NCI-H345 treated with DMSO at 0.1 percent for 48 hours (cell line): ENCODE measurements around the gene CNDP1.
A peak's percentile ranks its signal among the peaks of the same experiment; 100 is the strongest.
"Not testable (repeated sequence)": the region's sequence is repeated elsewhere in the genome, so short reads cannot be mapped to it uniquely, and the experiment has no call there.

Source experiments
- DNase-seq: peaks from one replicate; lab custom pipeline; 2025; ENCODE audit not compliant: unreplicated experiment; lab: John Stamatoyannopoulos, UW

The CNDP1 gene

DNA sequence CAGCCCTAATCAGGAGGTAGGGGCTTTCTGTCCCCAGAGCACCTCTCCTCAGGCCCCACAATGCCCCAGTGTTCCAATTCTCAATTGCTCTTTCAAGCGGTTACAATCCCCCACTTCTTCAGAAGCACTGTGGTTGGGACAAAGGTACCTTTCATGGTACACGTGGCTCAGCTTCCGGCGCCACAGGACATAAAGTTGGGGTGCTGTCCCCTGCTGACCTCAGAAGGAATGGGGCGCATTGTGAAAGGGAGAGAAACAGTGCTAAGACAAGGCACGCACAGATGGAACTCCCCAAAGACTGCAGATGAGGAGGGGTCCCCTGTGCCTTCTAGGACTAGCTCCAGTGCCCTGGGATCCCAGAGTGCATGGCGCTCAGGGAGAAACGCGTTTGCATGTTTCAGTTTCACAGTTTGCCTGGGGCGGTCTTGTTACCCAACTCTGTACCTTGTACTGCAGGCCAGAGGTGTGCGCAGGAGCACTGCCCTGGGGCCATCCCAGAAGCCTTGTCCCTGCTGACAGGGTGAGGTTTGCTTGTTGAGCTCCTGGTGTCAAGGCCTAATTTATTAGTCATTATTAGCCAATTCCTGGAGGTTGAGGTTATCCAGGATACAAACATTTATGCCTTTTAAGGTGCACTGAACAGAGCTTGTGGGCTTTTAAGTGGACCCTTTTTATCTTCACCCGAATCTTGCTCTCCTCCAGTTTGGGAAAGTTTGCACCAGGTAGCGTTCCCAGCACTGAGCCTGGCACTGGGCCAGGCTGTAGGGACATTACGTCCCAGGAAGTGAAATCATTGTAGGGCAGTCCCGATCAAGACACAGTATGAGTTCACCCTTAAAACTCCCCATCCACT is 7.6 kb downstream of the CNDP1 start:
- DNase-seq = no peak

DNA sequence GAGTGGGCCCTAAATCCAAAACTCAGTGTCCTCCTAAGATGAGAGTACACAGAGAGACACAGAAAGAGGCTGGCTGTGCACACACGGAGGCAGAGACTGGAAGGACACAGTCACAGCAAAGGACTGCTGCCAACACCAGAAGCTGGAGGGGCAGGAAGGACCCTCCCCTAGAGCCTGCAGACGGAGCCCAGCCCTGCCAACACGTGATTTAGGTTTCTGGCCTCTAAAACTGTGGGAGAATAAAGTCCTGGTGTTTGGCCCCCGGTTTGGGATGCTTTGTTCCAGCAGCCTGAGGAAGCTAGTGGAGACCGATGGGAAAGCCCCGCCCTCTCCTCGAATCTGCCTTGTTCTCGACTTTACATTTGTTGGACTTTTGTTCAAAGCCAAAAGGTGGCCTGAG is 10.6 kb downstream of the CNDP1 start:
- no peak for DNase-seq

DNA sequence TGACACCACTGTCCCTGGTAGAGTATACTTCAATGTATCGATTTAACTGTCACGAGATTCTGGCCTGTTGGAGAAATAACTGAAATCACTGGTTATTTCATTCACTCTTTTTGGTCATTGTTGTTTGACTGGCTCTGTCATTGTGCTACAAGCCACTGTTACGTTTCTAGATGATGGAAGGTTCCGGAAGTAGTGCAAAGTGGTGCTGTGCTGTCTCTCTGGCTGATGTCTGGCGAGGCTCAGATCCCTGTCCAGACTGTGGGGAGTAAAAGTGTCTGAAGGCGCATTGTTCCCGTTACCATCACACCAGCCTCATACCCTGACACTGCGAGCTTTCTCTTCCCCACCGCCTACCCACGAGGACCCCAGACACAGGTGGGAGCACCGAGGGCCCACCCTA is 11.7 kb downstream of the CNDP1 start:
- DNase-seq = no peak

DNA sequence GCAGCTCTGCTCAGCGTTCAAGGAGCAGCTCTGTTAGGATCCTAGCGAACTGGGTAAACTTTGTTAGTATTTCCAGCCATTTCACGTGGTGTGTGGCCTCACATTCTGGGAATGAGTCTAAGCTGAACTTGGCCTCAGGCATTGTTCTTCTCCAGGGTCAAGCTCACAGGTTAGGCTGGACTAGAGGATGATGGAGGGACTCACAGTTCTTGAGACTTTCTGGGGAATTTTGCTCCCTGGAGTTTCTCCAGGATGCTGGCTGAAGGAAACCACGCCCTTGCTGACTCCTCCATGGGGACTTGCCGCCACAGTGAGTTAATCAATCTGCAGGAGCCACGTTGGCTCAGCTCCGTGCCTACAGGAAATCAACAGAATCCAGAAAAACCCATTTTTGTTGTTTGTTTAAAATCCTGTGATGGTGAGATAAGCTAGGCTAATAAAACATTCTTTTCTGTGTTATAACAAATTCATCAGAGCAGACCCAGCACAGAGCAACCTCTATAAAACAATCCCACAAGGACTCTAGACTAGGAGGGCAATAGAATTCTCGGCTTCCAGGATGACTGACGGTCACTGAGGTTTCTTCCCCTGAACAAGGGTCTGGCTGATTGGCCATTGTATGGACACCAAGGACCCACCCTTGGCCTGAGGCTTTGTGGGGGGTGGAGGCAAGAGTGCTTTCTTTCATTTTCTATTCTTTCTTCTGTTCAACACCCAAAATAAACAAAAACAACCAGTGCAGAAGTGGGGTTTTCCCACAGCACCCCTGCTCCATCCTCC is 12.6 kb downstream of the CNDP1 start:
- DNase-seq = no peak

DNA sequence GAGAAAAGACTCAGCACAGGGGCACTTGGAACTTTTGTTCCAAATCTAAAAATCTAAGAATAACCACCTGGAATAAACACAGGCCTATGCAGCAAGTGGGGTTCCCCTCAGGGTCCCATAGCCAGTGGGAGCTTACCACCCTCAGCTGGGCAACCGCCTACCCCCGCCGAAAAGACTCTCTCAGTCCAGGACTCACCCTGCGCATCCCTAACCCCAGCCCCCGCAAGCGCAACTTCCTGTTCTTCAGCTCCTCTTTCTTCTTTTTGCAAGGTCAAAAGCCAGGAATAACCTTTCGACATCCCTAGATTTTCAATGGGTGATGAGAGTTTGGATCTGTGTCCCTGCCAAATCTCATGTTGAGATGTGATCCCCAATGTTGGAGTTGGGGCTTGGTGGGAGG is 13.6 kb downstream of the CNDP1 start:
- DNase-seq = no peak

DNA sequence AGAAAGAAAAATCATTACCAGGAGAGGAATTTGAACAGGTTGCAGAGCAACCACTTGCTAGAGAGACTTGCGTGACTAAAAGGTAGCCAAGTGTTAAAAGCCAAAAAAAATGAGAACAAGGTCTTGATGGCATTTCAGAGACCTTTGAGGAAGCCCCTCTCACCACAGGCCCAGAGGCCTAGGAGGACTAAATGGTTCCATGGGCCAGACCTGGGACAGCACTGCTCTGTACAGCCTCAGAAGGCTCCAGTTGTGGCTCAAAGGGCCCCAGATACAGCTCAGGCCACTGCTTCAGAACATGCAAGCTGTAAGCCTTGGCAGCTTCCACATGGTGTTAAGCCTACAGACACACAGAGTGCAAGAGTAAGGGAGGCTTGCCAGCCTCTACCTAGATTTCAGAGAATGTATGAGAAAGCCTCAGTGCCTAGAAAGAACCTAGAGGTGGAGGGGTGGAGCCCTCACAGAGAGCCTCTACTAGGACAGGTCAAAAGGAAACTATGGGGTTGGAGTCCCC is 15.3 kb downstream of the CNDP1 start:
- DNase-seq = no peak

DNA sequence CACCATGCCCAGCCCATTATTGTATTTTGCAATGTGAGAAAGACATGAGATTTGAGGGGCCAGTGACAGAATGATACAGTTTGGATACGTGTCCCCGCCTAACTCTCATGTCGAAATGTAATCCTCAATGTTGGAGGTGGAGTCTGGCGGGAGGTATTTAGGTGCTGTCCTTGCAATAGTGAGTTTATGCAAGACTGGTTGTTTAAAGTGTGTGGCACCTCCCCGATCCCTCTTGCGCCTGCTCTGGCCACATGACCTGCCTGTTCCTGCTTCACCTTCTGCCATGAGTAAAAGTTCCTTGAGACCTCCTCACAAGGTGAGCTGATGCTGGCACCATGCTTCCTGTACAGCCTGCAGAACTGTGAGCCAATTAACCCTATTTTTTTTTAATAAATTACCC is 16.6 kb downstream of the CNDP1 start:
- no peak for DNase-seq

DNA sequence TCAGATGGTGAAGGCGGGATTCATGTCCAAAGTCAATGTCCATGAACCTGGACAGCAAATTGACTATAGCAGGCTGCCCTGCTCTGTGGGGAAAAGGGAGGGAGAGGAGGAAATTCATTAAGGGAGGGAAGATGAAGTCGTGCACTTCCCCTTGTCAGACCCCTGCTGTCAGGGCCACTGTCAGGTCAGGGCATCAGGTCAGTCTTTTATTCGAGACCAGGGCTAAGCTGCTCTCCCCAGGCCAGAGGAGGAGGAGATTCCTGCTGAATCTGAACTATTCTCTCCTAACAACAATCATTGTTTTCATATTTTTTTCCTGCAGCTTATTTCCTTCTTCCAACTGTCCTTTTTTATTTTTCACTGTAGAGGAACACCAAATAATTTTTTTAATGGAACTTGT is 17.2 kb downstream of the CNDP1 start:
- no peak for DNase-seq

DNA sequence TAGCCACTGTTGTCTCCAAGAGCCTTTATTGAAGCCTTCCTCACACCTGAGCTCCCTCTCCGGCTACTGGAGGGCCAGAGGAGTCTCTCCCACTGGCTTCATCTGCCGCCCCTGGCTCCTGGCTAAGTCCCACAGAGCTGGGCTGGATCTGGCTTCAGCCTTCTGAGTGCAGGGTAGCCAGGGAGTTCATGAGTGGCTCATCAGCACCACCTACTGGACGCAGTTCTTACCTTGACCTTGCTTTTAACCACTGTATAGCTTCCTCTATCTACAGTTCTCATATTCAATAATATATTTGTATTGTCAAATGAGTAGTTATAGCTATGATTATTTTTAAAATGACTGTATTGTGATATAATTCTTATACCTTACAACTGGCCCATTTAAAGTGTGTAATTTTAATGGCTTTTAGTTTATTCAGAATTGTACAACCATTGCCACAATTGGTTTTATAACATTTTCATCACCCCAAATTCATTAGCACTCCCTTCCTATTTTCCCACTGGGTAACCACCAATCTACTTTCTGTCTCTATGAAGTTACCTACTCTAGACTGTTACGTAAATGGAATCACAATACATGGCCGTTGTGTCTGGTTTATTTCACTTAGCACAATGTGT is 17.7 kb downstream of the CNDP1 start:
- peak; percentile 85 for DNase-seq

DNA sequence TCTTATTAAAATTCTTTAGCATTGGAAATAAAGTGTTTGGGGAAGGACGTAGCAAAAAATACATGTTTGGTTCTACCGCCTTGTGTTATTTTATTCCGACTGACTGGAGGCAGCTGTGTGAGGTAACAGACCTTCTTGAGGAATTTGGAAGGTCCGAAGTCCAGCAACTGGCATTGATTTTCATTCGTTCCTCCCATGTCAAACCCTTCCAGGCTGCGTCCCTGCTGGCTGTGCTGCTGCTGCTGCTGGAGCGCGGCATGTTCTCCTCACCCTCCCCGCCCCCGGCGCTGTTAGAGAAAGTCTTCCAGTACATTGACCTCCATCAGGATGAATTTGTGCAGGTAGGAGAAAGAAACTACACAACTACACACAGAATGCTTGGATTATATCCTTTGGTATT is 21.8 kb downstream of the CNDP1 start:
- DNase-seq = no peak

DNA sequence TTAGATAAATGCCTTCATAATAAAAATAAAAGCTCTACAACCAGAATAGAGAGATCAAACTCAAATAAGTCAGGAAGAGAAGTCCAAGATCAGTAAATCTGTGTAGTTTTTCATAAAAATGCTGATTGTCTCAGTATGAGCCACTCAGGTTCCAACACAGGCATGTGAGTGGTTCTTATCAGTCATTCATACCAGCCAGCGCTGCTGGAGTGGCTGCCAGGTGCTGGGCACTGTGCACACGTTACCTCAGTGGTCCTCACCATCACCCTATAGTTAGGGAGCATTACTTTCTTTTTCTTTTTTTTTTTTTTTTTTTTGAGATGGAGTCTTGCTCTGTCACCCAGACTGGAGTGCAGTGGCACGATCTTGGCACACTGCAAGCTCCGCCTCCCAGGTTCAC is 23.8 kb downstream of the CNDP1 start:
- no peak for DNase-seq

DNA sequence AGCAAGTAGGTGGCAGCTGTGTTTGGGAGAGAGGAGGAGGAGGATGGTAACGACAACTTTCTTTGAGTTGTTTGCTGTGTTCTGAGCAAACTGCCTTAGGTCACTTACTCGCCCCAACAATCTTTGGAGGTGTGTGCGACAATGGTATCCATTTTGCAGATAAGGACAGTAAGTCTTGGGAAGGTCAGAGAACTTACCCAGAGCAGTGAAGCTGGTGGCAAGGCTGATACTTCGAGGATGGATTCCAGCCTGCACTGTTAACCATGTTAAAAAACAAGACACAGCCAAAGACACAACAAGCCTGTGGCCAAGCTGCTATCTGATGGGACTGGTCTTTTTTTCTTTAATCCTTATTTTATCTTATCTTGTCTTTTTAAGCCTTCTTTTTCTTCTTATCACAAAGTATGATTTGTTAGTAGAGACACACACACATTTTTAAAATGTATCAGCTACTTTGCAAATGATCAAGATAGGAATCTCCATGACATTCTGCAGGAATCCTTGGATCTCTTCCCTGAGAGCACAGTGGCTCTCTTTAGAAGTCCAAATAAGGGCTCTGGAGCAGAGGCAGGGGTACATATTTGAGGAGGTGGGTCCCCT is 27.9 kb downstream of the CNDP1 start:
- no peak for DNase-seq

DNA sequence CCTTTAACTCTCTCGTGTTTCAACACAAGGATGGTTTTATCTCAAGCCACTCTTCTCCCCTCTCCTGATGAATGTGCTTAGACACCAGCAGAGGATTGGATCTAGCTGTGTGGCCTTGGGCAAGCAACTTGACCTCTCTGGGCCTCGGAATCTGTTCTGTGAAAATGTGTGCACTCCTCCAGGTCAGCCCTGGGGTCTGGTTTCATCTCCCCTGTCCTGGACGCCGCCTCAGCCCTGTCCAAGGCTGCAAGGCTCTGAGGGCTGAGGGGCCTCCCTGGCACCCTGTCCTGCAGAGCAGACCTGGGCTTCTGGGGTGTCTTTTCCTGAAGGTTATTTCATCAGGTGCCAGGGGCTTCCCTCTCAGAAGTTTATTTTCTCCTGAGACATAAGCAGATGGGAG is 28.5 kb downstream of the CNDP1 start:
- DNase-seq = no peak

DNA sequence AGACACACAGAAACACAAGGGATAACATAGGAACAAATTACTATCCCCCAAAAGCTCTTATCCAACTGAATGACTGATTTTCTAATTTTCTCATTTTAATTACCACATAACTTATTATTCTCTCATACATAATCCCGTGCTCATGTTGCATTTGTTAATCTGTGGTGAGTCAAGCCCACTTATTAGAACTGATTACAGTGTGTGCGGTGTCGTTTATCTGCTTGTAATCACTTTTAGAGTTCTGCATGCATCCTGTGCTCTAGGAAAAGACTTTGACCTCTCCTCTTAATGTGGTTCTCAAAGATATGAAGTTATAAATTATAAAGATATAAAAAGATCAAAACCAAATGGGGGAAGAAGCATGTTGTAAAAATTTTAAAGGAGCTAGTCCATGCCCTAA is 29.7 kb downstream of the CNDP1 start:
- no peak for DNase-seq

DNA sequence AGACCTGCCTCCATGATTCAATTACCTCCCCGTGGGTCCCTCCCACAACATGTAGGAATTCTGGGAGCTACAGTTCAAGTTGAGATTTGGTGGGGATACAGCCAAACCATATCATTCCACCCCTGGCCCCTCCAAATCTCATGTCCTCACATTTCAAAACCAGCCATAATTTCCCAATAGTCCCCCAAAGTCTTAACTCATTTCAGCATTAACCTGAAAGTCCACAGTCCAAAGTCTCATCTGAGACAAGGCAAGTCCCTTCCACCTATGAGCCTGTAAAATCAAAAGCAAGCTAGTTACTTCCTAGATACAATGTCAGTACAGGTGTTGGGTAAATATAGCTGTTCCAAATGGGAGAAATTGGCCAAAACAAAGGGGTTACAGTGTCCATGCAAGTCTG is 30.9 kb downstream of the CNDP1 start:
- not testable (repeated sequence) for DNase-seq

DNA sequence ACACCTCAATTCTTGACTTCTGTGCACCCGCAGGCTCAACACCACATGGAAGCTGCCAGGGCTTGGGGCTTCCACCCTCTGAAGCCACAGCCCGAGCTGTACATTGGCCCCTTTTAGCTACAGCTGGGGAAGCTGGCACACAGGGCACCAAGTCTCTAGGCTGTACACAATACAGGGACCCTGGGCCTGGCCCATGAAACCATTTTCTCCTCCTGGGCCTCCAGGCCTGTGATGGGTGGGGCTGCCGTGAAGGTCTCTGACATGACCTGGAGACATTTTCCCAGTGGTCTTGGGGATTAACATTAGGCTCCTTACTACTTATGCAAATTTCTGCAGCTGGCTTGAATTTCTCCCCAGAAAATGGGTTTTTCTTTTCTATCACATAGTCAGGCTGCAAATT is 31.7 kb downstream of the CNDP1 start:
- DNase-seq = not testable (repeated sequence)

DNA sequence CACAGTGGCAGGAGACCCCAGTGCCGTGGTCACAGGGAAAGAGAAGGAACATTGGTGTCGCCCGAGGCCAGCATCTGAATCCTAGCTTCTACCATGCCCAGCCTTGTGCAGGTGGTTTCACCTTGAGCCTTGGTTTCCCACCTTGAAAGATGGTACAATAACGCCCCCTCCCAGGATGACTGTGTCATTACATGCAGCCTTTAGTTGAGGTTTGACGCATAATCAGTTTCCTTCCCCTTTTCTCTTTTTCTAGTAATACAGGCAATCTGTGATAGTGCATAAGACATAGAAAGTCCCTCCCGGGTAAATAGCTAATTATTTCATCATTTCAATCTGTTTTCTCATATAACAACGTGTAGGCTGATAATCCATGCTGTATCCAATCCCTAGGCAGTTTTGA is 33.5 kb downstream of the CNDP1 start:
- DNase-seq = no peak

DNA sequence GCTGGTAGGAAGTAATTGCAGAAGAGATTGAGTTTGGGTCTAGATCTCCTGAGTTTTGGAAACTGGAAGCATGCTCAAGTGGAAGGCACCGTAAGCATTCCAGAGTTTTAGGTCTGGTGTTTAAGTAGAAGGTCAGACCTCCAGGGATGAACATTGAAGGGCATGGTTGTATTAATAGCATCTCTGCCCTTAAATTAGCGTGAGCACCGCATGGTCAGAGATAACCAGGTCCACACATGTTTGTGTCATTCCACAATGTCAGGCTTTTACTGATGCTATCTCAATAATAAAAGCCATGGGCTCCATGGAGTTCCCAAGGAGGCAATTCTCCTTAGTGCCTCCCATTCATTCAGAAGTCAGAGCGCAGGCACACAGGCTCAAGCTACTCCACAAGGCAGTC is 35.1 kb downstream of the CNDP1 start:
- no peak for DNase-seq

DNA sequence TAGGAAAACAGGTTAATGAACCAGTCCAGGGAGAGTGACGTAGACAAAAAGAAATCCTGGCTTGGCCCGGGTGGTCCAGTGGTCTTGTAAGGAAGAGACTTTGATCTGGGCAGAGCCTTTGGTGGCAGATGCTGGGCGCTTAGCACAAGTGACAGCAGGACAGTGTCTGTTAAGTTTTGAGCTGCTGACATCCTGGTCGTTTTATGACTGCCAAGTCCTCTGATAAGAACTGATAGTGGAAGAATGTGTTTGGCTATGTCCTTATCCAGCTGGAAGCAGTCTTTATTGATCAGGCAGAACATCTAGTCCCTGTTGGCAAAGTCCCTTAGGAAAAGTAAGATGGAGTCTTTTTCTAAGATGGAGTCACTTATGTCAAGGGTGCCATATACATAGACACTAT is 36.0 kb downstream of the CNDP1 start:
- DNase-seq = no peak

DNA sequence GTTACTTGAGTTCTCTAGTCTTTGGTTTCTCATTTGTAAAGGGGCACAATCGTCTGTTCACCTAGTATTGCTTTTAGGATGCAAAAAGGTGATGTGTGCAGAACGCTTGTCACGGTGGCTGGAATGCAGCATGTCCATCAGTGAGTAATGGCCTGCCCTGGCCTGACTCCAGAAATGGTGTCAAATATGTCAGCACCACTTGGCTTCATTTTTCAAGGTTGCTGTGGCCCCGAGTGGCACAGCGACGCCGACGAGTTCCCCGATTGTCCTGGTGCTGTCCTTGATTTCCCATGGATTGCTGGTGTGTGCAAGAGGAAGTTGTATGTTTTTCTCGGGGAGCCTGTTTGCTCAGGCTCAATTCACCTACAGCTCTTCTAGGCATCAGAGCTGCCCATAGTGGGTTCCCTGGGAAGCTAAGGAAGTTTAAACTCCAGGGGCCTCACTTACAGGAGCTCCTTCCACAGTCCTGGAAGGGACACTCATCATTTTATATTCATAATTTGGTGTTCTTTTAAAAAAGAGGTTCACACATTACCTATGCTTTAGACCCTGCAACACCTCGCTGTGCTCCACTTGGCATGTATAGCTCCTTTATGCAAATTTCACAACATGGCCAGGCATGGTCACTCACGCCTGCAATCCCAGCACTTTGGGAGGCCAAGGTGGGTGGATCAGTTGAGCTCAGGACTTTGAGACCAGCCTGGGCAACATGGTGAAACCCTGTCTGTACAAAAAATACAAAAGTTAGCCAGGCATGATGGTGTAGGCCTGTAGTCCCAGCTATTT is 37.8 kb downstream of the CNDP1 start:
- no peak for DNase-seq

DNA sequence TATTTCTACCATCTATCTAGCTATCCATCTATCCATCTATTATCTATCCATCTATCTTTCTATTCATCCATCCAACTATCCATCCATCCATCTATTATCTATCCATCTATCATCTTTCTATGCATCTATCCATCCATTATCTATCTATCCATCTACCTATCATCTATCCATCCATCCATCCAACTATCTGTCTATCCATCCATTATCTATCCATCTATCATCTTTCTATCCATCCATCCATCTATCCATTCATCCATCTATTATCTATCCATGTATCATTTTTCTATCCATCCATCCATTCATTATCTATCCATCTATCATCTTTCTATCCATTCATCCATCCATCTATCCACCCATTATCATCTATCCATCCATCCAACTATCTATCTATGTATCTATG is 38.8 kb downstream of the CNDP1 start:
- no peak for DNase-seq
